ENCODE measurements around the gene RNASE13.

DNA sequence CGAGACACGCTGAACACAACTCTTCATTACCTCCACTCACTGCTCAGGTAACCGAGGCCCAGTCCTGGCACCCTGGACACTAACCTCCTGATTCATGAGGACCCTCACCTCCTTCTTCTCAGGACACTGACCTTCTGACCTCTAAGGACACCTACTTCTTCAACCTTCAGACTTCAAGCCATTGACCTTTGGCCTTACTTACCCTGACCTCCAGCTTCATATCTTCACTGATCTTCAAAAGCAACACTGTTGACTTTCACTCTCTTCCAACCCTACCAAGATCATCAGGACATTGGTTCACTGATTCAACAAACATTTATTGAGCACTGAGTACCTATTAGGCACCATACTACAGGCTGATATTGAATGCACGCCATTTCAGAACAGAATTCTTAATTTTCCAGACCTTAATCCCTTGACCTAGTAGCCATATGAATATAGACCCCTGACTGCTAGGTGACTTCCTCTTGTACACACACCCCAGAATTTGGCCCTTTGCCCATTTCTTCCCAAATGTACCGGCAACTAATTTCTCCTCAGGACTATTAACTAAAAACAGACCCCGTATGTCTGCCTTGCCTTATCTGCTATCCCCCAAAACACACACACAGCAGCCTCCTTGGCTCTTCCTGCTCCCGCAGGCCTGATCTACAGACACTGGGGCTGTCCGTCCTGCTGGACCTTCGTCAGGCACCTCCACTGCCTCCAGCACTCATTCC lies 41.3 kb upstream of the RNASE13 start:
- TF ChIP-seq, protein P1, sequence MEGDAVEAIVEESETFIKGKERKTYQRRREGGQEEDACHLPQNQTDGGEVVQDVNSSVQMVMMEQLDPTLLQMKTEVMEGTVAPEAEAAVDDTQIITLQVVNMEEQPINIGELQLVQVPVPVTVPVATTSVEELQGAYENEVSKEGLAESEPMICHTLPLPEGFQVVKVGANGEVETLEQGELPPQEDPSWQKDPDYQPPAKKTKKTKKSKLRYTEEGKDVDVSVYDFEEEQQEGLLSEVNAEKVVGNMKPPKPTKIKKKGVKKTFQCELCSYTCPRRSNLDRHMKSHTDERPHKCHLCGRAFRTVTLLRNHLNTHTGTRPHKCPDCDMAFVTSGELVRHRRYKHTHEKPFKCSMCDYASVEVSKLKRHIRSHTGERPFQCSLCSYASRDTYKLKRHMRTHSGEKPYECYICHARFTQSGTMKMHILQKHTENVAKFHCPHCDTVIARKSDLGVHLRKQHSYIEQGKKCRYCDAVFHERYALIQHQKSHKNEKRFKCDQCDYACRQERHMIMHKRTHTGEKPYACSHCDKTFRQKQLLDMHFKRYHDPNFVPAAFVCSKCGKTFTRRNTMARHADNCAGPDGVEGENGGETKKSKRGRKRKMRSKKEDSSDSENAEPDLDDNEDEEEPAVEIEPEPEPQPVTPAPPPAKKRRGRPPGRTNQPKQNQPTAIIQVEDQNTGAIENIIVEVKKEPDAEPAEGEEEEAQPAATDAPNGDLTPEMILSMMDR (conservative IDR thresholded peaks at IDR 0.05; ENCODE audit: low read depth, low read length) = no peak
- no peak for TF ChIP-seq EZH2 (IDR thresholded peaks at IDR 0.05; ENCODE audit: borderline replicate concordance, low read depth, low read length, poor library complexity, severe bottlenecking)
